GM23338 (cell line): ENCODE data around the gene RTN4RL1. TPM values are rescaled to one million over a fixed set of nuclear protein-coding genes. Genes with fewer than 3 reads are reported as not detected.
A peak's percentile ranks its signal among the peaks of the same experiment; 100 is the strongest.

Experiments
- ATAC-seq: fragments of 200-7000 bp; cut with Tn5 transposase; 3 replicates; pipeline ENCODE4 v1.9.1; 2020
- DNase-seq: peaks from one replicate; pipeline ENCODE4 v3.0.0-alpha.2; 2015; ENCODE audit warnings: low spot score
- H2AFZ ChIP-seq: fragments of 200-600 bp; sonication (generic); 2 replicates; pipeline ENCODE4 v1.8.0; 2016; ENCODE audit warnings: antibody characterized with exemption, mild to moderate bottlenecking, moderate library complexity
- H3F3A ChIP-seq: fragments of 200-600 bp; sonication (generic); replicated peaks from 2 replicates; pipeline ENCODE4 v1.8.0; 2017; ENCODE audit warnings: antibody characterized with exemption, mixed run types, low read depth
- H3K27ac ChIP-seq: fragments of 200-600 bp; sonication (generic); 2 replicates; pipeline ENCODE4 v1.6.1; 2016; ENCODE audit warnings: low read depth
- H3K27me3 ChIP-seq: fragments of 200-600 bp; sonication (generic); 2 replicates; pipeline ENCODE4 v1.8.0; 2016; ENCODE audit warnings: mild to moderate bottlenecking, mixed run types, moderate library complexity; ENCODE audit not compliant: insufficient read depth
- H3K36me3 ChIP-seq: fragments of 200-600 bp; sonication (generic); 2 replicates; pipeline ENCODE4 v1.8.0; 2016; ENCODE audit warnings: mild to moderate bottlenecking; ENCODE audit not compliant: insufficient read depth
- H3K4me1 ChIP-seq: fragments of 200-600 bp; sonication (generic); 2 replicates; pipeline ENCODE4 v1.8.0; 2016; ENCODE audit warnings: mild to moderate bottlenecking, moderate library complexity; ENCODE audit not compliant: insufficient read depth
- H3K4me2 ChIP-seq: fragments of 200-600 bp; sonication (generic); 2 replicates; pipeline ENCODE4 v1.7.1; 2017; ENCODE audit warnings: mixed run types
- H3K4me3 ChIP-seq: fragments of 200-600 bp; sonication (generic); 2 replicates; pipeline ENCODE4 v1.6.1; 2016; ENCODE audit warnings: mixed run types
- H3K79me2 ChIP-seq: fragments of 200-600 bp; sonication (generic); replicated peaks from 2 replicates; pipeline ENCODE4 v1.8.0; 2017; ENCODE audit warnings: mild to moderate bottlenecking; ENCODE audit not compliant: insufficient read depth
- H3K9me2 ChIP-seq: fragments of 200-600 bp; sonication (generic); 2 replicates; pipeline ENCODE4 v1.8.0; 2017; ENCODE audit not compliant: insufficient read depth
- H4K20me1 ChIP-seq: fragments of 200-600 bp; sonication (generic); replicated peaks from 2 replicates; pipeline ENCODE4 v1.8.0; 2017; ENCODE audit warnings: mild to moderate bottlenecking; ENCODE audit not compliant: insufficient read depth
- H3K27ac Mint-ChIP-seq: 2 replicates; pipeline ENCODE4 v1.8.0; 2020; ENCODE audit warnings: inconsistent platforms, mild to moderate bottlenecking, moderate library complexity, mixed read lengths
- H3K27me3 Mint-ChIP-seq: 3 replicates; pipeline ENCODE4 v1.8.0; 2022; ENCODE audit warnings: low read depth, mild to moderate bottlenecking, moderate library complexity, mixed read lengths, inconsistent platforms; ENCODE audit not compliant: insufficient read depth, poor library complexity
- H3K36me3 Mint-ChIP-seq: 3 replicates; pipeline ENCODE4 v1.8.0; 2021; ENCODE audit warnings: low read depth, mild to moderate bottlenecking, inconsistent platforms, moderate library complexity, mixed read lengths
- H3K4me1 Mint-ChIP-seq: 3 replicates; pipeline ENCODE4 v1.8.0; 2020; ENCODE audit warnings: mild to moderate bottlenecking, inconsistent platforms, mixed read lengths
- H3K4me3 Mint-ChIP-seq: 3 replicates; pipeline ENCODE4 v1.8.0; 2021; ENCODE audit warnings: moderate library complexity, mild to moderate bottlenecking, inconsistent platforms, mixed read lengths
- H3K9me3 Mint-ChIP-seq: 3 replicates; pipeline ENCODE4 v1.8.0; 2020; ENCODE audit warnings: moderate library complexity, mild to moderate bottlenecking, inconsistent platforms, mixed read lengths
- CREB1 ChIP-seq: fragments of 250-450 bp; sonication (Bioruptor Pico); IDR thresholded peaks from 2 replicates; pipeline ENCODE4 v1.5.0; 2020; ENCODE audit warnings: low read depth, mild to moderate bottlenecking, moderate library complexity
- CTCF ChIP-seq, 2 experiments: fragments of 200-600 bp in 1 of 2; sonication (generic) in 1 of 2; conservative IDR thresholded peaks; 2 replicates each; pipeline versions ENCODE4 v1.5.1 to v1.6.1; 2016 to 2017; ENCODE audit warnings: antibody characterized with exemption in 2 of 2, low read depth in 2 of 2, mild to moderate bottlenecking in 2 of 2, moderate library complexity in 1 of 2
- EZH2 ChIP-seq: fragments of 200-600 bp; sonication (generic); IDR thresholded peaks from one replicate; pipeline ENCODE4 v1.8.0; 2017; ENCODE audit warnings: antibody characterized with exemption, mild to moderate bottlenecking, low read depth; ENCODE audit not compliant: unreplicated experiment
- EZH2phosphoT487 ChIP-seq: fragments of 200-600 bp; sonication (generic); IDR thresholded peaks from one replicate; pipeline ENCODE4 v1.8.1; 2018; ENCODE audit warnings: antibody characterized with exemption; ENCODE audit not compliant: unreplicated experiment
- JUNB ChIP-seq: IDR thresholded peaks from one replicate; pipeline ENCODE4 v1.6.1; 2016; ENCODE audit warnings: antibody characterized with exemption; ENCODE audit not compliant: unreplicated experiment
- NANOG ChIP-seq: IDR thresholded peaks from 2 replicates; pipeline ENCODE4 v1.6.1; 2016; ENCODE audit warnings: antibody characterized with exemption, borderline replicate concordance
- POLR2AphosphoS5 ChIP-seq: IDR thresholded peaks from 2 replicates; pipeline ENCODE4 v1.6.1; 2016; ENCODE audit warnings: antibody characterized with exemption, low read depth
- STAT1 ChIP-seq: IDR thresholded peaks from one replicate; pipeline ENCODE4 v1.6.1; 2016; ENCODE audit warnings: antibody characterized with exemption; ENCODE audit not compliant: unreplicated experiment
- ZNF114 ChIP-seq: fragments of 250-450 bp; sonication (Bioruptor Pico); IDR thresholded peaks from 2 replicates; pipeline ENCODE4 v1.5.0; 2020; ENCODE audit warnings: mild to moderate bottlenecking, moderate library complexity
- ZNF331 ChIP-seq: fragments of 250-450 bp; sonication (Bioruptor Pico); IDR thresholded peaks from 2 replicates; pipeline ENCODE4 v1.5.0; 2020; ENCODE audit warnings: low read depth, mild to moderate bottlenecking, moderate library complexity
- polyA plus RNA-seq: library from polyadenylated mRNA; unstranded; fragments of >200 nt; fragmentation: Nextera tagmentation; extraction: Ambion mirVana; gene quantifications from 2 replicates; pipeline ENCODE4 v1.2.1, GENCODE V29; 2016
- total RNA-seq: library from RNA; depleted of rRNA; stranded (reverse); fragments of >200 nt; shearing (Covaris generic); gene quantifications from 2 replicates; pipeline ENCODE4 v1.2.3, GENCODE V29; 2014
- TF ChIP-seq, protein P1 (sequence below): IDR thresholded peaks from 2 replicates; pipeline ENCODE4 v1.6.1; 2016; ENCODE audit warnings: antibody characterized with exemption
- TF ChIP-seq, protein P2 (sequence below): IDR thresholded peaks from one replicate; pipeline ENCODE4 v1.6.1; 2018; ENCODE audit warnings: antibody characterized with exemption; ENCODE audit not compliant: unreplicated experiment
- TF ChIP-seq, protein P3 (sequence below): fragments of 250-450 bp; sonication (Bioruptor Pico); IDR thresholded peaks from 2 replicates; pipeline ENCODE4 v1.5.0; 2020; ENCODE audit warnings: mild to moderate bottlenecking, moderate library complexity

Gene RTN4RL1
- total and polyA plus RNA-seq, 2 experiments from 2014 or later, result 0.17 TPM; not detected in 1

- no peaks in the 10 kb centered on the region for H3K36me3 ChIP-seq
- no peak overlapping the region for H3K27ac ChIP-seq
- Mint-ChIP-seq H3K36me3 (no peaks in the 10 kb centered on the region), H3K27me3 (peaks cover 34% of the 10 kb centered on the region), H3K4me3 (peak overlapping the region; percentile 41), H3K4me1 (peaks cover 31% of the 10 kb centered on the region), H3K27ac (no peak overlapping the region), H3K9me3 (no peaks in the 10 kb centered on the region)
- H3K27me3 ChIP-seq, result peaks cover 33% of the 10 kb centered on the region
- DNase-seq (no peak), ATAC-seq (no peak)
- H3K4me2 ChIP-seq, result 0 out of 2 replicates have a peak overlapping the region, but pooled peaks have one; percentile 78
- H3K9me2 ChIP-seq, result no peaks in the 10 kb centered on the region
- H3K4me3 ChIP-seq, result no peak overlapping the region
- H3K79me2 ChIP-seq, result no peaks in the 10 kb centered on the region
- H3K4me1 ChIP-seq, result peaks cover 14% of the 10 kb centered on the region; the same call in 1 of the 2 replicates
- peak overlapping the region; percentile 72; the same call in 1 of the 2 replicates for H2AFZ ChIP-seq
- no peaks in the 10 kb centered on the region for H3F3A ChIP-seq
- TF ChIP-seq EZH2phosphoT487 (no peak), ZNF114 (CRISPR knock-in tag) (no peak), POLR2AphosphoS5 (no peak), EZH2 (no peak), JUNB (no peak), ZNF331 (CRISPR knock-in tag) (no peak), CTCF (conservative IDR thresholded peaks at IDR 0.05; ENCODE audit: low read depth in 2 of 2) (no peak), CREB1 (CRISPR knock-in tag) (no peak), NANOG (no peak), STAT1 (no peak)
- TF ChIP-seq, protein P1, sequence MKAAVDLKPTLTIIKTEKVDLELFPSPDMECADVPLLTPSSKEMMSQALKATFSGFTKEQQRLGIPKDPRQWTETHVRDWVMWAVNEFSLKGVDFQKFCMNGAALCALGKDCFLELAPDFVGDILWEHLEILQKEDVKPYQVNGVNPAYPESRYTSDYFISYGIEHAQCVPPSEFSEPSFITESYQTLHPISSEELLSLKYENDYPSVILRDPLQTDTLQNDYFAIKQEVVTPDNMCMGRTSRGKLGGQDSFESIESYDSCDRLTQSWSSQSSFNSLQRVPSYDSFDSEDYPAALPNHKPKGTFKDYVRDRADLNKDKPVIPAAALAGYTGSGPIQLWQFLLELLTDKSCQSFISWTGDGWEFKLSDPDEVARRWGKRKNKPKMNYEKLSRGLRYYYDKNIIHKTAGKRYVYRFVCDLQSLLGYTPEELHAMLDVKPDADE, result no peak
- TF ChIP-seq, protein P2, sequence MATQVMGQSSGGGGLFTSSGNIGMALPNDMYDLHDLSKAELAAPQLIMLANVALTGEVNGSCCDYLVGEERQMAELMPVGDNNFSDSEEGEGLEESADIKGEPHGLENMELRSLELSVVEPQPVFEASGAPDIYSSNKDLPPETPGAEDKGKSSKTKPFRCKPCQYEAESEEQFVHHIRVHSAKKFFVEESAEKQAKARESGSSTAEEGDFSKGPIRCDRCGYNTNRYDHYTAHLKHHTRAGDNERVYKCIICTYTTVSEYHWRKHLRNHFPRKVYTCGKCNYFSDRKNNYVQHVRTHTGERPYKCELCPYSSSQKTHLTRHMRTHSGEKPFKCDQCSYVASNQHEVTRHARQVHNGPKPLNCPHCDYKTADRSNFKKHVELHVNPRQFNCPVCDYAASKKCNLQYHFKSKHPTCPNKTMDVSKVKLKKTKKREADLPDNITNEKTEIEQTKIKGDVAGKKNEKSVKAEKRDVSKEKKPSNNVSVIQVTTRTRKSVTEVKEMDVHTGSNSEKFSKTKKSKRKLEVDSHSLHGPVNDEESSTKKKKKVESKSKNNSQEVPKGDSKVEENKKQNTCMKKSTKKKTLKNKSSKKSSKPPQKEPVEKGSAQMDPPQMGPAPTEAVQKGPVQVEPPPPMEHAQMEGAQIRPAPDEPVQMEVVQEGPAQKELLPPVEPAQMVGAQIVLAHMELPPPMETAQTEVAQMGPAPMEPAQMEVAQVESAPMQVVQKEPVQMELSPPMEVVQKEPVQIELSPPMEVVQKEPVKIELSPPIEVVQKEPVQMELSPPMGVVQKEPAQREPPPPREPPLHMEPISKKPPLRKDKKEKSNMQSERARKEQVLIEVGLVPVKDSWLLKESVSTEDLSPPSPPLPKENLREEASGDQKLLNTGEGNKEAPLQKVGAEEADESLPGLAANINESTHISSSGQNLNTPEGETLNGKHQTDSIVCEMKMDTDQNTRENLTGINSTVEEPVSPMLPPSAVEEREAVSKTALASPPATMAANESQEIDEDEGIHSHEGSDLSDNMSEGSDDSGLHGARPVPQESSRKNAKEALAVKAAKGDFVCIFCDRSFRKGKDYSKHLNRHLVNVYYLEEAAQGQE, result no peak
- TF ChIP-seq, protein P3, sequence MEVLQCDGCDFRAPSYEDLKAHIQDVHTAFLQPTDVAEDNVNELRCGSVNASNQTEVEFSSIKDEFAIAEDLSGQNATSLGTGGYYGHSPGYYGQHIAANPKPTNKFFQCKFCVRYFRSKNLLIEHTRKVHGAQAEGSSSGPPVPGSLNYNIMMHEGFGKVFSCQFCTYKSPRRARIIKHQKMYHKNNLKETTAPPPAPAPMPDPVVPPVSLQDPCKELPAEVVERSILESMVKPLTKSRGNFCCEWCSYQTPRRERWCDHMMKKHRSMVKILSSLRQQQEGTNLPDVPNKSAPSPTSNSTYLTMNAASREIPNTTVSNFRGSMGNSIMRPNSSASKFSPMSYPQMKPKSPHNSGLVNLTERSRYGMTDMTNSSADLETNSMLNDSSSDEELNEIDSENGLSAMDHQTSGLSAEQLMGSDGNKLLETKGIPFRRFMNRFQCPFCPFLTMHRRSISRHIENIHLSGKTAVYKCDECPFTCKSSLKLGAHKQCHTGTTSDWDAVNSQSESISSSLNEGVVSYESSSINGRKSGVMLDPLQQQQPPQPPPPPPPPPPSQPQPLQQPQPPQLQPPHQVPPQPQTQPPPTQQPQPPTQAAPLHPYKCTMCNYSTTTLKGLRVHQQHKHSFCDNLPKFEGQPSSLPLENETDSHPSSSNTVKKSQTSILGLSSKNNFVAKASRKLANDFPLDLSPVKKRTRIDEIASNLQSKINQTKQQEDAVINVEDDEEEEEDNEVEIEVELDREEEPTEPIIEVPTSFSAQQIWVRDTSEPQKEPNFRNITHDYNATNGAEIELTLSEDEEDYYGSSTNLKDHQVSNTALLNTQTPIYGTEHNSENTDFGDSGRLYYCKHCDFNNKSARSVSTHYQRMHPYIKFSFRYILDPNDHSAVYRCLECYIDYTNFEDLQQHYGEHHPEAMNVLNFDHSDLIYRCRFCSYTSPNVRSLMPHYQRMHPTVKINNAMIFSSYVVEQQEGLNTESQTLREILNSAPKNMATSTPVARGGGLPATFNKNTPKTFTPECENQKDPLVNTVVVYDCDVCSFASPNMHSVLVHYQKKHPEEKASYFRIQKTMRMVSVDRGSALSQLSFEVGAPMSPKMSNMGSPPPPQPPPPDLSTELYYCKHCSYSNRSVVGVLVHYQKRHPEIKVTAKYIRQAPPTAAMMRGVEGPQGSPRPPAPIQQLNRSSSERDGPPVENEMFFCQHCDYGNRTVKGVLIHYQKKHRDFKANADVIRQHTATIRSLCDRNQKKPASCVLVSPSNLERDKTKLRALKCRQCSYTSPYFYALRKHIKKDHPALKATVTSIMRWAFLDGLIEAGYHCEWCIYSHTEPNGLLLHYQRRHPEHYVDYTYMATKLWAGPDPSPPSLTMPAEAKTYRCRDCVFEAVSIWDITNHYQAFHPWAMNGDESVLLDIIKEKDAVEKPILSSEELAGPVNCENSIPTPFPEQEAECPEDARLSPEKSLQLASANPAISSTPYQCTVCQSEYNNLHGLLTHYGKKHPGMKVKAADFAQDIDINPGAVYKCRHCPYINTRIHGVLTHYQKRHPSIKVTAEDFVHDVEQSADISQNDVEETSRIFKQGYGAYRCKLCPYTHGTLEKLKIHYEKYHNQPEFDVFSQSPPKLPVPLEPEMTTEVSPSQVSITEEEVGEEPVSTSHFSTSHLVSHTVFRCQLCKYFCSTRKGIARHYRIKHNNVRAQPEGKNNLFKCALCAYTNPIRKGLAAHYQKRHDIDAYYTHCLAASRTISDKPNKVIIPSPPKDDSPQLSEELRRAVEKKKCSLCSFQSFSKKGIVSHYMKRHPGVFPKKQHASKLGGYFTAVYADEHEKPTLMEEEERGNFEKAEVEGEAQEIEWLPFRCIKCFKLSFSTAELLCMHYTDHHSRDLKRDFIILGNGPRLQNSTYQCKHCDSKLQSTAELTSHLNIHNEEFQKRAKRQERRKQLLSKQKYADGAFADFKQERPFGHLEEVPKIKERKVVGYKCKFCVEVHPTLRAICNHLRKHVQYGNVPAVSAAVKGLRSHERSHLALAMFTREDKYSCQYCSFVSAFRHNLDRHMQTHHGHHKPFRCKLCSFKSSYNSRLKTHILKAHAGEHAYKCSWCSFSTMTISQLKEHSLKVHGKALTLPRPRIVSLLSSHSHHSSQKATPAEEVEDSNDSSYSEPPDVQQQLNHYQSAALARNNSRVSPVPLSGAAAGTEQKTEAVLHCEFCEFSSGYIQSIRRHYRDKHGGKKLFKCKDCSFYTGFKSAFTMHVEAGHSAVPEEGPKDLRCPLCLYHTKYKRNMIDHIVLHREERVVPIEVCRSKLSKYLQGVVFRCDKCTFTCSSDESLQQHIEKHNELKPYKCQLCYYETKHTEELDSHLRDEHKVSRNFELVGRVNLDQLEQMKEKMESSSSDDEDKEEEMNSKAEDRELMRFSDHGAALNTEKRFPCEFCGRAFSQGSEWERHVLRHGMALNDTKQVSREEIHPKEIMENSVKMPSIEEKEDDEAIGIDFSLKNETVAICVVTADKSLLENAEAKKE (CRISPR knock-in tag), result no peak
- H4K20me1 ChIP-seq, result no peaks in the 10 kb centered on the region
Measured at GRCh38 chr17:1996800-1997288, 28.3 kb downstream of the RTN4RL1 start.
